ENCODE data around the gene PEX26.
A peak's percentile ranks its signal among the peaks of the same experiment; 100 is the strongest.
"Not testable (repeated sequence)": the region's sequence is repeated elsewhere in the genome, so short reads cannot be mapped to it uniquely, and the experiment has no call there.

The PEX26 gene

DNA sequence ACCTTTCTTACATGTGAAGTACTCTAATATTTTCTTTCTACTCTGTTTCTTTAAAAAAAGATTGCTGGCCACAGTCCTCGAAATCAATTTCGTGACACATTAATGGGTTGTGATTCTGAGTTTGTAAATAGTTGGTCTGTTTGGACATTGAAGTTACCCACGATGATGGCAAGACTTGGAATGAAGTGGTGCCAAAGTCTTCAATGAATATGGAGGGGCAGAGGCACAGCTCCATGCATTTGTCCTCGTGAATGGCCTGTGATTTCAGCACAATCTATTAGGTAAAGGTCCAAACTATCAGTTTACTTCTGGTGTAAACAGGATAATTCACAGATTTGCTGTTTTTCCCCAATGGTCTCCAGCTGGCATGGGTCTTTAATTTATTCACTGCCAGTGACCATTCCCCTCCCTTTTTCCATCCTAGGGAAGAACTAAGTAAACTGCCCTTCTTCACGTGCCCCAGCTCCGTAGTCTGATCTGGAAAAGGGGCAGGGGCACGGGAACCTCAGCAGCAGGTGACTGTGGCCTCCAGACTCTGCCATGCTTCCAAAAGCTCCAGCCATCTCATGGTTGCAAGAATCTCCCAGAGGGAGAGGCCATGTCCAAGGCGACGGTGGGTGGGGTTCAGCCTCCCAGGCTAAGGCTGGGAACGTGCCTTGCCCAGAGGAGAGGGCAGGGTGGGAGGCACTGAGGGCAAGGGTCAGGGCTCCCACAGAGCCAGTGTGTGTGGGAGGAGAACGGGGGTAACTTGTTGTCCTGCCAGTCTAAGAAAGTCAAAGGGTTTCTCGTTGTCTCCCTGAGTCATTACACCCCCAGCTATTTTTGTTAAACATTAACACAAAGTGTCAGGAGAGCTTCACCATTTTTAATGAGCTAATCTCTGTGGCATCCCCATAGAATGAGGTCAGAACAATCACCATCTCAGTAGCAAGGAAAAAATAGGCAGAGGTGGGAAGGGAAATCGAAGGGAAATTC lies 16.9 kb upstream of the PEX26 start:
- no peak overlapping the region for H3K4me3 ChIP-seq (replicated peaks in 1 of 2; ENCODE audit: low read depth in 2 of 2, low read length in 2 of 2)
- peak; percentile 14 to 63 for DNase-seq (ENCODE audit: low read depth in 2 of 2)
- TF ChIP-seq, protein P1, sequence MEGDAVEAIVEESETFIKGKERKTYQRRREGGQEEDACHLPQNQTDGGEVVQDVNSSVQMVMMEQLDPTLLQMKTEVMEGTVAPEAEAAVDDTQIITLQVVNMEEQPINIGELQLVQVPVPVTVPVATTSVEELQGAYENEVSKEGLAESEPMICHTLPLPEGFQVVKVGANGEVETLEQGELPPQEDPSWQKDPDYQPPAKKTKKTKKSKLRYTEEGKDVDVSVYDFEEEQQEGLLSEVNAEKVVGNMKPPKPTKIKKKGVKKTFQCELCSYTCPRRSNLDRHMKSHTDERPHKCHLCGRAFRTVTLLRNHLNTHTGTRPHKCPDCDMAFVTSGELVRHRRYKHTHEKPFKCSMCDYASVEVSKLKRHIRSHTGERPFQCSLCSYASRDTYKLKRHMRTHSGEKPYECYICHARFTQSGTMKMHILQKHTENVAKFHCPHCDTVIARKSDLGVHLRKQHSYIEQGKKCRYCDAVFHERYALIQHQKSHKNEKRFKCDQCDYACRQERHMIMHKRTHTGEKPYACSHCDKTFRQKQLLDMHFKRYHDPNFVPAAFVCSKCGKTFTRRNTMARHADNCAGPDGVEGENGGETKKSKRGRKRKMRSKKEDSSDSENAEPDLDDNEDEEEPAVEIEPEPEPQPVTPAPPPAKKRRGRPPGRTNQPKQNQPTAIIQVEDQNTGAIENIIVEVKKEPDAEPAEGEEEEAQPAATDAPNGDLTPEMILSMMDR (IDR thresholded peaks at IDR 0.05; ENCODE audit: low read depth, low read length) = no peak

DNA sequence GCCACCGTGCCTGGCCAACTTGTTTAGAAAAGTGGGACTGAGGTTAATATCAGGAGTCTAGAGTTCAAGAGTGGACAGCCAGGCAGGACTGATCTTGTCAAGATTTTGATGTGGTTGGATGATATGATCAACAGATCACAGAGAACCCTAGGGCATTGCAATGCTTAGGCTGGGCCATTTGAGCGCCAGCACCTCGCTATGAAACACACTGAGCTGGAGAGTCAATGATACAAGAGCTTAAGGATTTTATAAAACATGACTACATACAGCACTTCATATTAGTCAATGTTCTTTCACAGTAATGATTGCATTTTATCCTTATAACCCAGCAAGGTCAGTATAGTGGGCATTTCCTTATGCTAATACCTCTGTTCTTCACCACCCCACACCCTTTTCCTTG lies 15.4 kb upstream of the PEX26 start:
- TF ChIP-seq, protein P1 (IDR thresholded peaks at IDR 0.05; ENCODE audit: low read depth, low read length) = no peak
- no peak for DNase-seq (ENCODE audit: low read depth in 2 of 2)
- no peak overlapping the region for H3K4me3 ChIP-seq (replicated peaks in 1 of 2; ENCODE audit: low read depth in 2 of 2, low read length in 2 of 2)

DNA sequence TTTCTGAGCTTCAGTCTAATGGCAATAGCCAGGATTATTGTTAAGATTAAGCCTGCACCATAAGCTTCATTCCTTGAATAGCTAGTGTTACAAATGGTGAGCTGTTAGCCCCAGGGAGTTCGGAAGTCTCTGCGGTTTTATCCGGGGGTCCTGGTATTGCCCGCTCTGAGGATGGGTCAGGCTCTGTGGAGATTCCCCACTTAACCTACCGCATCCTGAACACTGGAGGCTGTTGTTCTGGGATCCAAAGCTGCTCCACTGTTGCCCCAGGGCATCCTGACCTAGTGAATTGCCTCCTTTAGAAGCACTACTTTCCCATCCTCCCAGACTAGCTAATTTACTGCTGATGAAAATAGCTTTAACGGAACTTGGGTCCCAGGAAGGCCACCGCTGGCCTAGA lies 14.5 kb upstream of the PEX26 start:
- no peak overlapping the region for H3K4me3 ChIP-seq (replicated peaks in 1 of 2; ENCODE audit: low read depth in 2 of 2, low read length in 2 of 2)
- TF ChIP-seq, protein P1 (IDR thresholded peaks at IDR 0.05; ENCODE audit: low read depth, low read length) = no peak
- DNase-seq (ENCODE audit: low read depth in 2 of 2) = no peak

DNA sequence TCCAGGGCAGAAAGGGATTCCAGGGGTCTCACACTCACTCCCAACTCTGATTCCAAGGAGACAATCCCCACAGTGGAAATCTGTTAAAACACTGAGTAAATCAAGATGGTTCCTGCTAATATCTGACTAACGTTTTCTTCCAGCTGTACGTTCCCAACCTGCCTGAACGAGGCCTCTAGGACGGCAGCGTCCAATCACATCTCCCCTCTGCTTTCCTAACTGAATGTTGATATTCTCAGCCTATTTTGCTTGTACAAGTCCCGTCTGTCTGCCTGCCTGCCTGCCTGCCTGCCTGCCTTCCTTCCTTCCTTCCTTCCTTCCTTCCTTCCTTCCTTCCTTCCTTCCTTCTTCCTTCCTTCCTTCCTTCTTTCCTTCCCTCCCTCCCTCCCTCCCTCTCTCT lies 14.1 kb upstream of the PEX26 start:
- not testable (repeated sequence) for DNase-seq (ENCODE audit: low read depth in 2 of 2); H3K4me3 ChIP-seq (replicated peaks in 1 of 2; ENCODE audit: low read depth in 2 of 2, low read length in 2 of 2)

DNA sequence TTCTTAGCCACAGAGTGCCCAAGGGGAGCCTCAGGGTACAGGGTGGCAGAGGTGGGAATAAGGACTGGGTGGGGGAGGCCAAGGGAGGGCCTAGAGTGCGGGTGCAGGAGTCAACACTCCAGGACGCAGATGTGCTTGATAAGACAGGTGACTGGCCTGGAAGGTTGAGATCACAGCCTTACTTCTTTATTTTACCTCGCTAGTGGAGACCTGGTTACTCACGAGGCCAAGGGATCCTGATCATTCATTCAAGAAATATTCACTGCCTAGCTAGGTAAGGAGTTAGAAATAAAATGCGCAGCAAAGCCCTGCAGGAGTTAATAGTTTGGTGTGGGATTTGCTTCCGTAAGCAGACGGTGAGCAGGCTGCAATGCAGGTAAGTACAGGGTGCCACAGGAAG lies 13.2 kb upstream of the PEX26 start:
- TF ChIP-seq, protein P1 (IDR thresholded peaks at IDR 0.05; ENCODE audit: low read depth, low read length) = no peak
- DNase-seq (ENCODE audit: low read depth in 2 of 2) = no peak
- no peak overlapping the region for H3K4me3 ChIP-seq (replicated peaks in 1 of 2; ENCODE audit: low read depth in 2 of 2, low read length in 2 of 2)

DNA sequence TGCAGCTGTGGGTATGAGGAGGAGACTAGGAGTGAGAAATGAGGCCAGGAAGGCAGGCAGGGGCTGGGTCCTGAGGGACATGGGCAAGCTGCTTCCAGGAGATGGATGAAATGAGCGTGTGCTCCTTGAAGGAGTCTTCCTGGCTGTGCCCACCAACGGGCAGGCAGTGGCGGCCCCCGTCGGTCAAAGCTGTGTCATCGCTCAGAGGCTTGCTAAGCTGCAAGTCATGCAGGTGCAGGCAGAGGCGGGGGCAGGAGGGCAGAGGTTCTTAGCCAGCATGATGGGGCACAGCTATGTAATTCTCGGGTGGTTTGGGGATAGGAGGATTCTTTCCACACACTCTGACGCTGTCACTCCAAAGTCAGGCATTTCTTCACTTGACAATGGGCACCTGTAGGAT lies 12.5 kb upstream of the PEX26 start:
- no peak overlapping the region for H3K4me3 ChIP-seq (replicated peaks in 1 of 2; ENCODE audit: low read depth in 2 of 2, low read length in 2 of 2)
- TF ChIP-seq, protein P1 (IDR thresholded peaks at IDR 0.05; ENCODE audit: low read depth, low read length) = no peak
- DNase-seq (ENCODE audit: low read depth in 2 of 2) = no peak

DNA sequence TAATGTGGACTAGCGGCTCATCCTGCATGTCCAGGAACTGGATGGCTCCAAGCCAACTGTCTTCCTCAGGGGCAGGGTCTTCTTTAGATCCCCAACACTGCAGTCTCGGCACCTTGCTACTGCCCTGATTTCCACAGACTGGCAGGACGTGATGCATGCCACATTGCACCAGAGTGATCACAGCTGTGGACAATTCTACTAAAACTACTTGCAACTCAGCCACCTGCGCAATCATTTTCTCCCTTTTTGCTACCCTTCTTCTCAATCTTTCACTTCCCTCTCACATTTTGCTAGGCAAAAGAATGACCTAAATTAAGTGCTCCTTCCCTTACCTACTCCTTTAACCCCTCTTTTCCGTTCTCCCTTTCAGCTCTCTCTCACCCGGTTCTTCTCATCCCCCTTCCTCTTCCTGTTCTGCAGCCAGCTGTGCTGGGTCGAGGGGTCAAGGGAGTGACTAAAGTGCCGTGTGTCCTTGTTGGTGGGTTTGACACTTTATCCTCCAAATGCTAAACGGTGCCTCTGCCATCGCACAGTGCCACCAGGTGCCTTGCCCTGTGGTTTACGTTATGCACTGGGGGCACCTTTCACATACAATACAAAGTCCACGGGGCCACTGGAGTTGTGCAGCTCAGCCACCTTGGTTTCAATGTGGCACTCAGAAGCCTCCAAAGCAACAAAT lies 11.5 kb upstream of the PEX26 start:
- TF ChIP-seq, protein P1 (IDR thresholded peaks at IDR 0.05; ENCODE audit: low read depth, low read length) = no peak
- H3K4me3 ChIP-seq (replicated peaks in 1 of 2; ENCODE audit: low read depth in 2 of 2, low read length in 2 of 2) = no peak overlapping the region
- DNase-seq (ENCODE audit: low read depth in 2 of 2) = no peak

All from cardiac fibroblast (primary cell).